Upper lobe of left lung (tissue), 4 donors: ENCODE data around the gene UBE2S.

ENCODE experiments used
- EP300 ChIP-seq, 4 donors: sonication (generic); formaldehyde crosslinking; IDR thresholded peaks; one replicate each; pipeline ENCODE4 v1.5.1; 2017; ENCODE audit warnings: antibody characterized with exemption in 4 of 4, control low read depth in 2 of 4
- POLR2A ChIP-seq, 4 donors: fragments of 450-650 bp; IDR thresholded peaks; one replicate each; pipeline ENCODE4 v1.5.1; 2016 to 2017; ENCODE audit warnings: antibody characterized with exemption in 4 of 4, mild to moderate bottlenecking in 2 of 4
- POLR2AphosphoS5 ChIP-seq, 2 donors: sonication (generic); formaldehyde crosslinking; IDR thresholded peaks; one replicate each; pipeline ENCODE4 v1.5.1; 2017; ENCODE audit warnings: antibody characterized with exemption in 2 of 2
- TF ChIP-seq, protein P1 (sequence below), 6 experiments: fragments of 450-650 bp in 4 of 6; fragments of 200-600 bp in 2 of 6; sonication (generic) in 2 of 6; IDR thresholded peaks; one replicate each; pipeline ENCODE4 v1.5.1; 2016 to 2019; ENCODE audit warnings: antibody characterized with exemption in 6 of 6

DNA sequence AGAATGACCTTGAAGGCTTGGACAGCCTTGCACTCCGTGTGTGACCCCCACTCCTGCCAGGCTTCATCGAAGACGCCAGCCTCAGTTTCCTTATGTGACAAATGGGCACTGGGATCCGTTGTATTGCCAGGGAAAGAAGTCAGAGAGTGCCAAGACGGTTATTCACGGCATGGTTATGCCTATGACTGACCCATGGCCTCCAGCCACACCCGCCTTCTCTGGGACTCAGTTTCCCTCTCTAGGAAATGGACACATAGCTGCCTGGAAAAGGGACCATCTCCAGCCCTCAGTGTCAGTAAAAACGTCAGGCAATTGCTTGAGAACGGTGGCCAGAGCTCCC is 915 bp upstream of the UBE2S start:
- TF ChIP-seq EP300 (IDR thresholded peaks at IDR 0.05) (no peak), POLR2A (IDR thresholded peaks at IDR 0.05) (no peak), POLR2AphosphoS5 (IDR thresholded peaks at IDR 0.05) (no peak)
- TF ChIP-seq, protein P1, sequence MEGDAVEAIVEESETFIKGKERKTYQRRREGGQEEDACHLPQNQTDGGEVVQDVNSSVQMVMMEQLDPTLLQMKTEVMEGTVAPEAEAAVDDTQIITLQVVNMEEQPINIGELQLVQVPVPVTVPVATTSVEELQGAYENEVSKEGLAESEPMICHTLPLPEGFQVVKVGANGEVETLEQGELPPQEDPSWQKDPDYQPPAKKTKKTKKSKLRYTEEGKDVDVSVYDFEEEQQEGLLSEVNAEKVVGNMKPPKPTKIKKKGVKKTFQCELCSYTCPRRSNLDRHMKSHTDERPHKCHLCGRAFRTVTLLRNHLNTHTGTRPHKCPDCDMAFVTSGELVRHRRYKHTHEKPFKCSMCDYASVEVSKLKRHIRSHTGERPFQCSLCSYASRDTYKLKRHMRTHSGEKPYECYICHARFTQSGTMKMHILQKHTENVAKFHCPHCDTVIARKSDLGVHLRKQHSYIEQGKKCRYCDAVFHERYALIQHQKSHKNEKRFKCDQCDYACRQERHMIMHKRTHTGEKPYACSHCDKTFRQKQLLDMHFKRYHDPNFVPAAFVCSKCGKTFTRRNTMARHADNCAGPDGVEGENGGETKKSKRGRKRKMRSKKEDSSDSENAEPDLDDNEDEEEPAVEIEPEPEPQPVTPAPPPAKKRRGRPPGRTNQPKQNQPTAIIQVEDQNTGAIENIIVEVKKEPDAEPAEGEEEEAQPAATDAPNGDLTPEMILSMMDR (IDR thresholded peaks at IDR 0.05): no peak
